H1 (cell line): ENCODE results near the gene ERVMER34-1. TPM values are rescaled to one million over a fixed set of nuclear protein-coding genes. Genes with fewer than 3 reads are reported as not detected.

Source experiments
- CTCF ChIA-PET: fragments of 300-600 bp; sonication (Branson Sonifier 250); formaldehyde crosslinking; loops from one replicate; lab custom pipeline; 2021; ENCODE audit not compliant: partially characterized antibody; lab: Charles Lee
- POLR2A ChIA-PET: fragments of 300-600 bp; sonication (Branson Sonifier 250); formaldehyde crosslinking; loops from one replicate; lab custom pipeline; 2021; ENCODE audit warnings: inconsistent platforms; ENCODE audit not compliant: partially characterized antibody; lab: Charles Lee
- DNase-seq, 2 experiments: peaks; one replicate each; pipeline versions ENCODE4 v3.0.0 to v3.0.0-alpha.2; 2010 to 2022; ENCODE audit warnings: low spot score in 2 of 2, low read depth in 1 of 2, mixed read lengths in 1 of 2
- FAIRE-seq: peaks from 2 replicates; lab custom pipeline; 2011; peaks lifted over from hg19 to GRCh38; lab: Jason Lieb, UNC
- H2AFZ ChIP-seq: 2 replicates; pipeline ENCODE4 v1.8.1; 2012; ENCODE audit warnings: low read length, inconsistent platforms
- H2AK5ac ChIP-seq: 2 replicates; pipeline ENCODE4 v1.6.1; 2013; ENCODE audit warnings: low read depth, low read length
- H2BK120ac ChIP-seq: replicated peaks from 2 replicates; pipeline ENCODE3; 2013; ENCODE audit warnings: low read depth, low read length, inconsistent platforms
- H2BK12ac ChIP-seq: 2 replicates; pipeline ENCODE4 v1.6.1; 2013; ENCODE audit warnings: low read depth, low read length
- H2BK15ac ChIP-seq: 2 replicates; pipeline ENCODE4 v1.6.1; 2013; ENCODE audit warnings: low read length
- H2BK20ac ChIP-seq: 2 replicates; pipeline ENCODE4 v1.6.1; 2013; ENCODE audit warnings: low read length
- H2BK5ac ChIP-seq: 2 replicates; pipeline ENCODE4 v1.6.1; 2013; ENCODE audit warnings: low read depth, low read length
- H3K14ac ChIP-seq: 2 replicates; pipeline ENCODE4 v1.6.1; 2013; ENCODE audit warnings: inconsistent platforms; ENCODE audit not compliant: insufficient read length
- H3K18ac ChIP-seq: 2 replicates; pipeline ENCODE4 v1.6.1; 2013; ENCODE audit warnings: low read length; ENCODE audit errors: extremely low read depth
- H3K23ac ChIP-seq: 2 replicates; pipeline ENCODE4 v1.6.1; 2013; ENCODE audit warnings: inconsistent platforms; ENCODE audit not compliant: insufficient read length
- H3K23me2 ChIP-seq: 2 replicates; pipeline ENCODE4 v1.6.1; 2013; ENCODE audit warnings: low read depth, low read length
- H3K27ac ChIP-seq: 2 replicates; pipeline ENCODE4 v1.6.1; 2011; ENCODE audit warnings: low read depth, low read length, inconsistent platforms
- H3K27me3 ChIP-seq, 4 experiments: replicated peaks in 1 of 4; 1 replicate in 1 of 4; 2 replicates in 3 of 4; pipeline versions ENCODE4 v1.6.1 to v1.8.1; 2011 to 2013; ENCODE audit warnings: low read length in 3 of 4, mild to moderate bottlenecking in 3 of 4, inconsistent platforms in 2 of 4, mixed read lengths in 2 of 4, moderate library complexity in 1 of 4; ENCODE audit not compliant: control insufficient read depth in 3 of 4, insufficient read depth in 3 of 4; ENCODE audit errors: extremely low read depth in 1 of 4
- H3K36me3 ChIP-seq, 4 experiments: 2 replicates each; pipeline versions ENCODE4 v1.6.1 to v1.8.1; 2011 to 2013; ENCODE audit warnings: mild to moderate bottlenecking in 4 of 4, low read length in 3 of 4, moderate library complexity in 2 of 4, control low read depth in 1 of 4, inconsistent platforms in 1 of 4; ENCODE audit not compliant: insufficient read depth in 4 of 4, control insufficient read depth in 2 of 4
- H3K4ac ChIP-seq: replicated peaks from 2 replicates; pipeline ENCODE3; 2013; ENCODE audit warnings: low read length, low read depth, mixed read lengths, inconsistent platforms; ENCODE audit not compliant: insufficient read length
- H3K4me1 ChIP-seq, 4 experiments: replicated peaks in 1 of 4; 1 replicate in 1 of 4; 2 replicates in 3 of 4; pipeline versions ENCODE4 v1.6.1 to v1.8.1; 2011 to 2013; ENCODE audit warnings: low read length in 3 of 4, inconsistent platforms in 2 of 4, mixed read lengths in 1 of 4; ENCODE audit not compliant: insufficient read depth in 4 of 4, control insufficient read depth in 3 of 4
- H3K4me2 ChIP-seq, 2 experiments: 2 replicates each; pipeline versions ENCODE4 v1.6.1 to v1.8.1; 2011 to 2013; ENCODE audit warnings: low read depth in 2 of 2, low read length in 2 of 2, control low read depth in 1 of 2, inconsistent platforms in 1 of 2, mild to moderate bottlenecking in 1 of 2; ENCODE audit not compliant: insufficient read depth in 1 of 2
- H3K4me3 ChIP-seq, 4 experiments: fragments of 200-600, 300-600 bp in 1 of 4; sonication (generic), shearing (Covaris generic), sonication (Bioruptor Twin) in 1 of 4; 2 replicates each; pipeline versions ENCODE4 v1.5.1 to v1.8.1; 2011 to 2016; ENCODE audit warnings: low read length in 4 of 4, low read depth in 3 of 4, control low read depth in 2 of 4, inconsistent platforms in 2 of 4, mild to moderate bottlenecking in 2 of 4, mixed read lengths in 1 of 4, moderate library complexity in 1 of 4; ENCODE audit not compliant: insufficient read depth in 2 of 4; ENCODE audit errors: extremely low read depth in 1 of 4
- H3K56ac ChIP-seq: replicated peaks from 2 replicates; pipeline ENCODE3; 2013; ENCODE audit warnings: low read depth, mild to moderate bottlenecking, mixed read lengths, low read length, inconsistent platforms; ENCODE audit not compliant: insufficient read length
- H3K79me1 ChIP-seq: 2 replicates; pipeline ENCODE4 v1.6.1; 2013; ENCODE audit warnings: low read depth, low read length, control low read depth
- H3K79me2 ChIP-seq, 2 experiments: 2 replicates each; pipeline versions ENCODE4 v1.6.1 to v1.8.1; 2012 to 2013; ENCODE audit warnings: low read length in 2 of 2, mild to moderate bottlenecking in 2 of 2, inconsistent platforms in 1 of 2; ENCODE audit not compliant: insufficient read depth in 2 of 2, control insufficient read depth in 1 of 2
- H3K9ac ChIP-seq, 4 experiments: replicated peaks in 1 of 4; 1 replicate in 1 of 4; 2 replicates in 3 of 4; pipeline versions ENCODE4 v1.6.1 to v1.8.1; 2011 to 2013; ENCODE audit warnings: low read depth in 3 of 4, low read length in 3 of 4, control low read depth in 2 of 4, mild to moderate bottlenecking in 2 of 4, moderate library complexity in 2 of 4, inconsistent platforms in 1 of 4; ENCODE audit errors: extremely low read depth in 1 of 4
- H3K9me3 ChIP-seq, 2 experiments: 2 replicates each; pipeline versions ENCODE4 v1.6.1 to v1.8.1; 2012 to 2013; ENCODE audit warnings: mild to moderate bottlenecking in 2 of 2, moderate library complexity in 2 of 2, control low read depth in 1 of 2, inconsistent platforms in 1 of 2, low read depth in 1 of 2, low read length in 1 of 2, mixed read lengths in 1 of 2; ENCODE audit not compliant: insufficient read depth in 2 of 2
- H4K20me1 ChIP-seq, 2 experiments: replicated peaks in 1 of 2; 2 replicates each; pipeline versions ENCODE3 to v1.8.1; 2011 to 2013; ENCODE audit warnings: inconsistent platforms in 2 of 2, low read length in 2 of 2, mild to moderate bottlenecking in 1 of 2; ENCODE audit not compliant: insufficient read depth in 2 of 2, control insufficient read depth in 1 of 2
- H4K5ac ChIP-seq: 2 replicates; pipeline ENCODE4 v1.6.1; 2013; ENCODE audit warnings: low read length, low read depth, mixed read lengths, inconsistent platforms; ENCODE audit not compliant: insufficient read length
- H4K8ac ChIP-seq: 2 replicates; pipeline ENCODE4 v1.8.0; 2013; ENCODE audit warnings: mild to moderate bottlenecking, moderate library complexity, low read length, inconsistent platforms; ENCODE audit not compliant: insufficient read depth; ENCODE audit errors: extremely low read depth
- H4K91ac ChIP-seq: replicated peaks from 2 replicates; pipeline ENCODE3; 2013; ENCODE audit warnings: low read length, mixed read lengths, inconsistent platforms; ENCODE audit not compliant: insufficient read length
- BCL11A ChIP-seq, 2 experiments: IDR thresholded peaks; one replicate each; pipeline ENCODE4 v1.6.1; 2011; ENCODE audit warnings: low read depth in 2 of 2, low read length in 2 of 2, mild to moderate bottlenecking in 2 of 2
- BRCA1 ChIP-seq: IDR thresholded peaks from 2 replicates; pipeline ENCODE4 v1.6.1; 2012; ENCODE audit warnings: low read depth, low read length, improper control_type of control experiment
- EZH2 ChIP-seq: fragments of 200-600 bp; sonication (generic); IDR thresholded peaks from 2 replicates; pipeline ENCODE4 v1.7.1; 2012; ENCODE audit warnings: low read depth, mild to moderate bottlenecking, moderate library complexity, low read length, inconsistent platforms; ENCODE audit not compliant: severe bottlenecking
- KDM4A ChIP-seq: IDR thresholded peaks from one replicate; pipeline ENCODE4 v1.7.1; 2012; ENCODE audit warnings: low read depth, mild to moderate bottlenecking, moderate library complexity, low read length, inconsistent platforms; ENCODE audit not compliant: severe bottlenecking
- KDM5A ChIP-seq: fragments of 200-600 bp; IDR thresholded peaks from 2 replicates; pipeline ENCODE4 v1.7.1; 2012; ENCODE audit warnings: mild to moderate bottlenecking, low read length, inconsistent platforms, mixed read lengths
- NRF1 ChIP-seq: IDR thresholded peaks from 2 replicates; pipeline ENCODE4 v1.6.1; 2011; ENCODE audit warnings: mild to moderate bottlenecking, low read depth, low read length, improper control_type of control experiment
- SIRT6 ChIP-seq: IDR thresholded peaks from one replicate; pipeline ENCODE4 v1.7.1; 2012; ENCODE audit warnings: low read length, inconsistent platforms
- polyA plus RNA-seq, 7 experiments: library from polyadenylated mRNA; depleted of rRNA in 3 of 7; stranded (reverse) in 5 of 7; unstranded in 2 of 7; fragments of >200 nt in 5 of 7; fragments of 200-250 nt in 2 of 7; gene quantifications; 1 replicate in 5 of 7; 2 replicates in 1 of 7; 4 replicates in 1 of 7; pipeline versions ENCODE4 v1.2.1 to v1.2.3, GENCODE V29; 2011 to 2013; ENCODE audit warnings: missing spikeins in 2 of 7, mixed read lengths in 2 of 7
- total RNA-seq: library from RNA; stranded (reverse); fragmentation: NEBNext Ultra II Directional; extraction: Animal tissue kit (Norgen Biotek cat#: 25700); gene quantifications from 2 replicates; pipeline ENCODE4 v1.2.1, GENCODE V29; 2021
- TF ChIP-seq, protein P1 (sequence below): IDR thresholded peaks from 2 replicates; pipeline ENCODE4 v1.6.1; 2011; ENCODE audit warnings: low read length, improper control_type of control experiment

The ERVMER34-1 gene
- total and polyA plus RNA-seq, 2 of the 8 experiments (the other 6 are each of a cell fraction or from before 2014, with no cell fraction given): 14.2 to 34.3 TPM

DNA sequence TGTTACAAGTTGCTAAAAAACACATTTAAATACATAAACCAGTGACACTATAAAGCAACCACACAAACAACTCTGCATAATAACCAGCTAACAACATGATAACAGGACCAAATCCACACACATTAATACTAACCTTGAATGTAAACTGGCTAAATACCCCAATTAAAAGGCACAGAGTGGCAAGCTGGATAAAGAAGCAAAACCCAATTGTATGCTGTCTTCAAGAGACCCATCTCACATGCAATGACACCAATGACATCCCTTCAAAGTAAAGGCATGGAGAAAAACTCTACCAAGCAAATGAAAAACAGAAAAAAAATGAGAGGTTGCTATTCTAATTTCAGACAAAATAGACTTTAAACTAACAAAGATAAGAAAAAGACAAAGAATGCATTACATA lies 57.7 kb downstream of the ERVMER34-1 start:
- Histone ChIP-seq H3K79me1 (no peaks in the 10 kb centered on the region), H3K4me2 (no peak overlapping the region), H2BK5ac (no peak overlapping the region), H4K5ac (no peak overlapping the region), H3K36me3 (no peaks in the 10 kb centered on the region), H3K9ac (no peak overlapping the region), H3K14ac (no peak overlapping the region), H2AFZ (no peak overlapping the region), H4K20me1 (no peaks in the 10 kb centered on the region), H3K79me2 (no peaks in the 10 kb centered on the region), H4K8ac (no peak overlapping the region), H3K23me2 (no peaks in the 10 kb centered on the region), H3K4me1 (peaks cover 0 to 7% (median 2%) of the 10 kb centered on the region in 4 experiments; a peak in 3 of 7 replicates), H3K4ac (no peak overlapping the region), H2AK5ac (no peak overlapping the region), H2BK20ac (no peak overlapping the region), H4K91ac (no peak overlapping the region), H2BK12ac (no peak overlapping the region), H3K4me3 (no peak overlapping the region), H3K9me3 (no peaks in the 10 kb centered on the region), H3K23ac (no peak overlapping the region), H3K18ac (no peak overlapping the region), H3K27ac (no peak overlapping the region), H3K56ac (no peak overlapping the region), H3K27me3 (no peaks in the 10 kb centered on the region), H2BK120ac (no peak overlapping the region), H2BK15ac (no peak overlapping the region)
- POLR2A ChIA-PET: interaction anchor here (0.6 to 0.9 kb wide), 2 partner anchors 18 to 174 kb away, joined by 3 to 4 read pairs; no protein-coding TSS in a partner anchor
- CTCF ChIA-PET: interaction anchor here (0.6 to 1.2 kb wide), 2 partner anchors 176 to 289 kb away, joined by 3 to 4 read pairs; no protein-coding TSS in a partner anchor
- DNase-seq: no peak
- no peak for TF ChIP-seq BCL11A (IDR thresholded peaks at IDR 0.05; ENCODE audit: low read depth in 2 of 2, low read length in 2 of 2)
- no peak for TF ChIP-seq BRCA1
- TF ChIP-seq EZH2: no peak
- no peak for TF ChIP-seq NRF1
- no peak for TF ChIP-seq KDM4A
- no peak for TF ChIP-seq SIRT6
- TF ChIP-seq, protein P1, sequence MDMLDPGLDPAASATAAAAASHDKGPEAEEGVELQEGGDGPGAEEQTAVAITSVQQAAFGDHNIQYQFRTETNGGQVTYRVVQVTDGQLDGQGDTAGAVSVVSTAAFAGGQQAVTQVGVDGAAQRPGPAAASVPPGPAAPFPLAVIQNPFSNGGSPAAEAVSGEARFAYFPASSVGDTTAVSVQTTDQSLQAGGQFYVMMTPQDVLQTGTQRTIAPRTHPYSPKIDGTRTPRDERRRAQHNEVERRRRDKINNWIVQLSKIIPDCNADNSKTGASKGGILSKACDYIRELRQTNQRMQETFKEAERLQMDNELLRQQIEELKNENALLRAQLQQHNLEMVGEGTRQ: no peak
- no peak for TF ChIP-seq KDM5A
- FAIRE-seq: no peak
